Progenitor cell of endocrine pancreas (in vitro differentiated cells): ENCODE results near the gene HNRNPR. TPM values are rescaled to one million over a fixed set of nuclear protein-coding genes. Genes with fewer than 3 reads are reported as not detected.
A peak's percentile ranks its signal among the peaks of the same experiment; 100 is the strongest.

Experiments used
- DNase-seq: peaks from one replicate; pipeline ENCODE4 v3.0.0; 2021; ENCODE audit warnings: low spot score; ENCODE audit not compliant: unreplicated experiment
- H3K27ac Mint-ChIP-seq: 2 replicates; pipeline ENCODE4 v1.8.0; 2021; ENCODE audit warnings: mild to moderate bottlenecking, moderate library complexity, mixed read lengths
- H3K27me3 Mint-ChIP-seq: 2 replicates; pipeline ENCODE4 v1.8.0; 2021; ENCODE audit warnings: mixed read lengths
- H3K36me3 Mint-ChIP-seq: 2 replicates; pipeline ENCODE4 v1.8.0; 2022; ENCODE audit warnings: mixed read lengths; ENCODE audit not compliant: insufficient read depth
- H3K4me1 Mint-ChIP-seq: 2 replicates; pipeline ENCODE4 v1.8.0; 2021; ENCODE audit warnings: low read depth, mixed read lengths
- H3K4me3 Mint-ChIP-seq: 2 replicates; pipeline ENCODE4 v1.8.0; 2021; ENCODE audit warnings: low read depth, mild to moderate bottlenecking, moderate library complexity, mixed read lengths
- H3K9me3 Mint-ChIP-seq: 2 replicates; pipeline ENCODE4 v1.8.0; 2021; ENCODE audit warnings: low read depth, mixed read lengths
- CTCF ChIP-seq: fragments of 200-600 bp; sonication (generic); IDR thresholded peaks from one replicate; pipeline ENCODE4 v1.5.0; 2021; ENCODE audit warnings: antibody characterized with exemption, mild to moderate bottlenecking; ENCODE audit not compliant: unreplicated experiment
- total RNA-seq: library from RNA; stranded (reverse); gene quantifications from 2 replicates; pipeline ENCODE4 v1.2.1, GENCODE V29; 2021

The HNRNPR gene
- total RNA-seq, 1 donor from 2014 or later: 201 TPM

GRCh38 chr1:23283667-23284602, 60.1 kb downstream of the HNRNPR start:
- TF ChIP-seq CTCF: no peak
- peaks cover 34% of the 10 kb centered on the region for H3K36me3 Mint-ChIP-seq
- no peak for DNase-seq
- H3K4me1 Mint-ChIP-seq: peaks cover 4% of the 10 kb centered on the region
- H3K27me3 Mint-ChIP-seq: no peaks in the 10 kb centered on the region
- no peak overlapping the region for H3K27ac Mint-ChIP-seq
- H3K9me3 Mint-ChIP-seq: no peaks in the 10 kb centered on the region
- H3K4me3 Mint-ChIP-seq: no peak overlapping the region

- Mint-ChIP-seq H3K4me3 (no peak overlapping the region), H3K4me1 (peaks cover 4% of the 10 kb centered on the region), H3K27me3 (no peaks in the 10 kb centered on the region), H3K27ac (peak overlapping the region; percentile 60), H3K9me3 (no peaks in the 10 kb centered on the region), H3K36me3 (peaks cover 34% of the 10 kb centered on the region)
- no peak for DNase-seq
- no peak for TF ChIP-seq CTCF
These were observed 61.1 kb downstream of the HNRNPR start for GRCh38 chr1:23282957-23283356.

GRCh38 chr1:23278717-23279116, 65.4 kb downstream of the HNRNPR start:
- Mint-ChIP-seq H3K4me1 (peaks cover under 1% of the 10 kb centered on the region), H3K36me3 (peaks cover 24% of the 10 kb centered on the region), H3K4me3 (no peak overlapping the region), H3K9me3 (no peaks in the 10 kb centered on the region), H3K27me3 (no peaks in the 10 kb centered on the region), H3K27ac (no peak overlapping the region)
- no peak for TF ChIP-seq CTCF
- no peak for DNase-seq

- H3K36me3 Mint-ChIP-seq: peaks cover 18% of the 10 kb centered on the region
- H3K4me1 Mint-ChIP-seq: no peaks in the 10 kb centered on the region
- no peaks in the 10 kb centered on the region for H3K27me3 Mint-ChIP-seq
- DNase-seq: no peak
- TF ChIP-seq CTCF: no peak
- H3K4me3 Mint-ChIP-seq: no peak overlapping the region
- no peak overlapping the region for H3K27ac Mint-ChIP-seq
- H3K9me3 Mint-ChIP-seq: no peaks in the 10 kb centered on the region
These were observed 67.6 kb downstream of the HNRNPR start for GRCh38 chr1:23276531-23276930.

- Mint-ChIP-seq H3K4me1 (no peaks in the 10 kb centered on the region), H3K27me3 (no peaks in the 10 kb centered on the region), H3K27ac (no peak overlapping the region), H3K4me3 (no peak overlapping the region), H3K9me3 (no peaks in the 10 kb centered on the region), H3K36me3 (peaks cover under 1% of the 10 kb centered on the region)
- DNase-seq: no peak
- TF ChIP-seq CTCF: no peak
These were observed 70.0 kb downstream of the HNRNPR start for GRCh38 chr1:23274134-23274505.
